Neural cell (in vitro differentiated cells): Measurements from ENCODE around the gene OBSCN. TPM values are rescaled to one million over a fixed set of nuclear protein-coding genes. Genes with fewer than 3 reads are reported as not detected.

ENCODE experiments used
- H2AFZ ChIP-seq: fragments of 200-600, 300-800 bp; sonication (generic), shearing (Covaris generic); 2 replicates; pipeline ENCODE4 v1.6.0; 2014; ENCODE audit warnings: low read depth, mild to moderate bottlenecking, antibody characterized with exemption, low read length, moderate library complexity
- H3F3A ChIP-seq: fragments of 200-600 bp; shearing (Covaris generic); 2 replicates; pipeline ENCODE4 v1.6.1; 2016; ENCODE audit warnings: mild to moderate bottlenecking, moderate library complexity, mixed read lengths, antibody characterized with exemption, low read length; ENCODE audit not compliant: insufficient read depth, poor library complexity, severe bottlenecking
- H3K27ac ChIP-seq: fragments of 200-600, 300-800 bp; sonication (generic), shearing (Covaris generic); 2 replicates; pipeline ENCODE4 v1.5.1; 2014; ENCODE audit warnings: mild to moderate bottlenecking, low read length, moderate library complexity
- H3K27me3 ChIP-seq: fragments of 300-800, 200-600 bp; sonication (generic), shearing (Covaris generic); 2 replicates; pipeline ENCODE4 v1.6.0; 2014; ENCODE audit warnings: mild to moderate bottlenecking, low read depth, low read length, moderate library complexity; ENCODE audit not compliant: insufficient read depth
- H3K36me3 ChIP-seq: fragments of 300-800, 200-600 bp; sonication (generic), shearing (Covaris generic); 2 replicates; pipeline ENCODE4 v1.5.1; 2014; ENCODE audit warnings: mild to moderate bottlenecking, antibody characterized with exemption, low read length, moderate library complexity; ENCODE audit not compliant: insufficient read depth
- H3K4me2 ChIP-seq: fragments of 300-800, 200-600 bp; sonication (generic), shearing (Covaris generic); 2 replicates; pipeline ENCODE4 v1.6.0; 2014; ENCODE audit warnings: mild to moderate bottlenecking, low read length
- H3K4me3 ChIP-seq: fragments of 300-800, 200-600 bp; sonication (generic), shearing (Covaris generic); 2 replicates; pipeline ENCODE4 v1.5.1; 2014; ENCODE audit warnings: mild to moderate bottlenecking, low read length, moderate library complexity
- H3K79me2 ChIP-seq: fragments of 200-600 bp; shearing (Covaris generic); replicated peaks from 2 replicates; pipeline ENCODE4 v1.6.0; 2014; ENCODE audit warnings: mild to moderate bottlenecking, low read length, moderate library complexity; ENCODE audit not compliant: insufficient read depth
- H3K9ac ChIP-seq: fragments of 300-800, 200-600 bp; sonication (generic), shearing (Covaris generic); 2 replicates; pipeline ENCODE4 v1.6.1; 2016; ENCODE audit warnings: mild to moderate bottlenecking, low read length, mixed read lengths
- H3K9me2 ChIP-seq: fragments of 200-600 bp; shearing (Covaris generic); 2 replicates; pipeline ENCODE4 v1.6.1; 2016; ENCODE audit warnings: mild to moderate bottlenecking, low read length, mixed read lengths; ENCODE audit not compliant: insufficient read depth
- H3K9me3 ChIP-seq: fragments of 200-600, 300-800 bp; sonication (generic), shearing (Covaris generic); 2 replicates; pipeline ENCODE4 v1.6.1; 2016; ENCODE audit warnings: mild to moderate bottlenecking, mixed run types, low read length, moderate library complexity, mixed read lengths
- H4K20me1 ChIP-seq: fragments of 200-600 bp; shearing (Covaris generic); 2 replicates; pipeline ENCODE4 v1.6.1; 2016; ENCODE audit warnings: mild to moderate bottlenecking, mixed run types; ENCODE audit not compliant: insufficient read depth
- CTCF ChIP-seq: fragments of 450-650 bp; IDR thresholded peaks from 2 replicates; pipeline ENCODE4 v1.5.1; 2014; ENCODE audit warnings: antibody characterized with exemption, mild to moderate bottlenecking, moderate library complexity; ENCODE audit not compliant: poor library complexity, severe bottlenecking
- EP300 ChIP-seq: fragments of 450-650 bp; conservative IDR thresholded peaks from 2 replicates; pipeline ENCODE4 v1.6.1; 2014; ENCODE audit warnings: antibody characterized with exemption, mild to moderate bottlenecking, moderate library complexity; ENCODE audit not compliant: poor library complexity, severe bottlenecking
- EZH2 ChIP-seq: fragments of 200-600, 300-800 bp; shearing (Covaris generic), sonication (generic); IDR thresholded peaks from 2 replicates; pipeline ENCODE4 v1.6.1; 2014; ENCODE audit warnings: antibody characterized with exemption, low read length, borderline replicate concordance, mild to moderate bottlenecking; ENCODE audit not compliant: insufficient read depth, poor library complexity, severe bottlenecking
- MXI1 ChIP-seq: fragments of 450-650 bp; conservative IDR thresholded peaks from 2 replicates; pipeline ENCODE4 v1.6.1; 2014; ENCODE audit warnings: antibody characterized with exemption, mild to moderate bottlenecking; ENCODE audit not compliant: poor library complexity, severe bottlenecking
- POLR2AphosphoS5 ChIP-seq: IDR thresholded peaks from 2 replicates; pipeline ENCODE4 v1.6.1; 2012
- RAD21 ChIP-seq: fragments of 450-650 bp; conservative IDR thresholded peaks from 2 replicates; pipeline ENCODE4 v1.6.1; 2014; ENCODE audit warnings: antibody characterized with exemption, mild to moderate bottlenecking, moderate library complexity
- REST ChIP-seq: IDR thresholded peaks from 2 replicates; pipeline ENCODE4 v1.6.1; 2012; ENCODE audit warnings: borderline replicate concordance
- SMC3 ChIP-seq: fragments of 450-650 bp; conservative IDR thresholded peaks from 2 replicates; pipeline ENCODE4 v1.6.1; 2014; ENCODE audit warnings: antibody characterized with exemption, mild to moderate bottlenecking, moderate library complexity; ENCODE audit not compliant: poor library complexity
- TAF1 ChIP-seq: IDR thresholded peaks from 2 replicates; pipeline ENCODE4 v1.6.1; 2012; ENCODE audit warnings: low read depth
- polyA plus RNA-seq: library from polyadenylated mRNA; depleted of rRNA; stranded (reverse); fragments of >200 nt; gene quantifications from 2 replicates; pipeline ENCODE4 v1.2.3, GENCODE V29; 2014

Gene OBSCN
- polyA plus RNA-seq, 1 donor from 2014 or later = 7.2 TPM

GRCh38 chr1:228222548-228222947, 14.7 kb downstream of the OBSCN start:
- Histone ChIP-seq H3K27ac (no peak overlapping the region), H3K9me2 (no peaks in the 10 kb centered on the region), H3K4me3 (no peak overlapping the region), H4K20me1 (no peaks in the 10 kb centered on the region), H3K4me2 (no peak overlapping the region), H3K36me3 (no peaks in the 10 kb centered on the region), H3K27me3 (no peaks in the 10 kb centered on the region), H3K9ac (no peak overlapping the region), H3F3A (no peaks in the 10 kb centered on the region), H3K79me2 (no peaks in the 10 kb centered on the region), H2AFZ (no peak overlapping the region), H3K9me3 (no peaks in the 10 kb centered on the region)
- TF ChIP-seq MXI1 = no peak
- TF ChIP-seq REST = no peak
- TF ChIP-seq POLR2AphosphoS5 = no peak
- no peak for TF ChIP-seq EZH2
- TF ChIP-seq RAD21 = no peak

- no peak overlapping the region for H3K9ac ChIP-seq
These were observed 16.6 kb downstream of the OBSCN start for GRCh38 chr1:228224198-228225164.

More at GRCh38 chr1:228224198-228225164, 16.6 kb downstream of the OBSCN start:
- Histone ChIP-seq H3F3A (no peaks in the 10 kb centered on the region), H3K9me2 (no peaks in the 10 kb centered on the region), H3K79me2 (no peaks in the 10 kb centered on the region), H4K20me1 (no peaks in the 10 kb centered on the region), H3K4me2 (no peak overlapping the region), H3K9me3 (no peaks in the 10 kb centered on the region), H3K36me3 (no peaks in the 10 kb centered on the region), H3K4me3 (no peak overlapping the region), H2AFZ (no peak overlapping the region), H3K27ac (no peak overlapping the region), H3K27me3 (no peaks in the 10 kb centered on the region)
- TF ChIP-seq CTCF (no peak), REST (no peak), EZH2 (no peak), EP300 (no peak), MXI1 (no peak), POLR2AphosphoS5 (no peak), TAF1 (no peak), SMC3 (no peak), RAD21 (no peak)
